Hepatocyte (in vitro differentiated cells): ENCODE data around the gene AP5B1. TPM values are rescaled to one million over a fixed set of nuclear protein-coding genes. Genes with fewer than 3 reads are reported as not detected.

Experiments
- DNase-seq: peaks from one replicate; pipeline ENCODE4 v3.0.0-alpha.2; 2016; ENCODE audit warnings: low spot score
- H2AFZ ChIP-seq: fragments of 200-600 bp; sonication (generic); 2 replicates; pipeline ENCODE4 v1.6.0; 2016; ENCODE audit warnings: antibody characterized with exemption, mild to moderate bottlenecking
- H3K27ac ChIP-seq: fragments of 200-600 bp; sonication (generic); 2 replicates; pipeline ENCODE4 v1.5.1; 2016; ENCODE audit warnings: mild to moderate bottlenecking
- H3K27me3 ChIP-seq: fragments of 200-600 bp; sonication (generic); 2 replicates; pipeline ENCODE4 v1.6.1; 2016
- H3K36me3 ChIP-seq: fragments of 200-600 bp; sonication (generic); replicated peaks from 2 replicates; pipeline ENCODE4 v1.5.1; 2016; ENCODE audit warnings: low read depth; ENCODE audit not compliant: insufficient read depth
- H3K4me1 ChIP-seq: fragments of 200-600 bp; sonication (generic); 2 replicates; pipeline ENCODE4 v1.5.1; 2016; ENCODE audit warnings: mild to moderate bottlenecking, moderate library complexity; ENCODE audit not compliant: insufficient read depth
- H3K4me2 ChIP-seq: fragments of 200-600 bp; sonication (generic); 2 replicates; pipeline ENCODE4 v1.6.0; 2016
- H3K4me3 ChIP-seq: fragments of 200-600 bp; sonication (generic); 2 replicates; pipeline ENCODE4 v1.5.1; 2016; ENCODE audit warnings: mild to moderate bottlenecking
- H3K79me2 ChIP-seq: fragments of 200-600 bp; sonication (generic); 2 replicates; pipeline ENCODE4 v1.6.0; 2017; ENCODE audit warnings: mild to moderate bottlenecking
- H3K9me2 ChIP-seq: fragments of 200-600 bp; sonication (generic); replicated peaks from 2 replicates; pipeline ENCODE4 v1.6.0; 2017; ENCODE audit warnings: mild to moderate bottlenecking; ENCODE audit not compliant: insufficient read depth
- H3K9me3 ChIP-seq: fragments of 200-600 bp; sonication (generic); 2 replicates; pipeline ENCODE4 v1.5.1; 2016; ENCODE audit warnings: low read depth, mild to moderate bottlenecking
- H4K20me1 ChIP-seq: fragments of 200-600 bp; sonication (generic); 2 replicates; pipeline ENCODE4 v1.6.0; 2016; ENCODE audit warnings: mild to moderate bottlenecking; ENCODE audit not compliant: insufficient read depth, poor library complexity, severe bottlenecking
- CTCF ChIP-seq: fragments of 200-600 bp; sonication (generic); IDR thresholded peaks from 2 replicates; pipeline ENCODE4 v1.5.1; 2016; ENCODE audit warnings: antibody characterized with exemption, mild to moderate bottlenecking; ENCODE audit not compliant: poor library complexity
- EZH2 ChIP-seq: fragments of 200-600 bp; sonication (generic); IDR thresholded peaks from 2 replicates; pipeline ENCODE4 v1.6.1; 2016; ENCODE audit warnings: antibody characterized with exemption, mild to moderate bottlenecking, borderline replicate concordance
- EZH2phosphoT487 ChIP-seq: fragments of 200-600 bp; sonication (generic); IDR thresholded peaks from one replicate; pipeline ENCODE4 v1.6.1; 2018; ENCODE audit warnings: antibody characterized with exemption, mild to moderate bottlenecking, low read depth, moderate library complexity; ENCODE audit not compliant: unreplicated experiment, severe bottlenecking
- WGBS: methylation state at CpG from one replicate; pipeline ENCODE4 v1.1.6; 2016; ENCODE audit warnings: low lambda C conversion rate; ENCODE audit errors: missing lambda C conversion rate; 5-methylcytosine and 5-hydroxymethylcytosine counted together
- polyA plus RNA-seq: library from polyadenylated mRNA; unstranded; fragments of >200 nt; fragmentation: Nextera tagmentation; extraction: Ambion mirVana; gene quantifications from 2 replicates; pipeline ENCODE4 v1.2.1, GENCODE V29; 2016
- total RNA-seq: library from RNA; depleted of rRNA; stranded (reverse); fragments of >200 nt; gene quantifications from 2 replicates; pipeline ENCODE4 v1.2.3, GENCODE V29; 2014

Gene AP5B1
- total and polyA plus RNA-seq, 2 experiments from 2014 or later = 20.9 to 27.1 TPM

DNA sequence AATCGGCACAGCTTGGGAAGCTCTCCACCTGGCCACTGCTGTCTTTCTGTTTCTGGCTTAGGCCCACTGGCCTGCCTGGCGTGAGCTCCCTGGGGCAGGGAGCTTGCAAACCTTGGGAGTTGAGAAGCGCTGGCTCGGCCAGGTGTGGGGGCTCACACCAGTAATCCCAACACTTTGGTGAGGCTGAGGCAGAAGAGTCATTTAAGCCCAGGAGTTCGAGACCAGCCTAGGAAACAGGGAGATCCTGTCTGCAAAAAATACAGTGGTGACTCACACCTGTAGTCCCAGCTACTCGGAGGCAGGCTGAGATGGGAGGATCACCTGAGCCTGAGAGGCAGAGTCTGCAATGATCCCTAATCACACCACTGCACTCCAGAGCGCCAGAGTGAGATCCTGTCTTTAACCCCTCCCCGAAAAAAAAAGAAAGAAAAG lies 4.0 kb downstream of the AP5B1 start:
- H3K9me3 ChIP-seq = no peaks in the 10 kb centered on the region
- H4K20me1 ChIP-seq = peaks cover 12% of the 10 kb centered on the region
- H3K79me2 ChIP-seq = peaks cover 42% of the 10 kb centered on the region
- H3K27ac ChIP-seq = peak overlapping the region; percentile 68
- TF ChIP-seq EZH2phosphoT487 (no peak), CTCF (no peak), EZH2 (no peak)
- H3K27me3 ChIP-seq = no peaks in the 10 kb centered on the region
- H3K36me3 ChIP-seq = no peaks in the 10 kb centered on the region
- WGBS = 86% methylated on average over 8 of the region's 8 CpGs
- no peaks in the 10 kb centered on the region for H3K9me2 ChIP-seq
- H2AFZ ChIP-seq = no peak overlapping the region
- H3K4me2 ChIP-seq = no peak overlapping the region
- DNase-seq = peak; percentile 29
- H3K4me3 ChIP-seq = no peak overlapping the region
- H3K4me1 ChIP-seq = peaks cover 17% of the 10 kb centered on the region

DNA sequence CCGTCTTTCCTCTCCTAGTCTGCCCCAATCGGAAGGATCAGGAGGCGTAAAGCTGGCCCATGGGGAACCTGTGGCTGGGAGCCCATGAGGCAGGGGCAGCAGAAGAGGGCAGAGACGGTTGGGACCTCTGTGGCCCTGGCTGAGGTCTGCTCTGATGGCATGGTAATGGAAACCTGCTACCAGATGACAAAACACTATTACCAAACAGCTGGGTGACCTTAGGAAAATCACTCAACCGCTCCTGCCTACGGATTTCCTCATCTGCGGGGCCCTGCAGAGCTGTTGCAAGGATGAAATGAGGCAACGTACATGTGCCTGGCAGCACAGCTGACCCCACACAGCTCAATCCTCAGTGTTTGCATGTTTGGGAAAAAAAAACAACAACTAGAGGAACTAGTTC lies 4.6 kb downstream of the AP5B1 start:
- H3K9me2 ChIP-seq = no peaks in the 10 kb centered on the region
- H3K4me3 ChIP-seq = no peak overlapping the region
- TF ChIP-seq EZH2 = no peak
- TF ChIP-seq EZH2phosphoT487 = no peak
- TF ChIP-seq CTCF = no peak
- DNase-seq = peak; percentile 50
- H3K4me2 ChIP-seq = no peak overlapping the region
- H3K27ac ChIP-seq = peak overlapping the region; percentile 68
- WGBS = 85% methylated on average over 8 of the region's 8 CpGs
- no peak overlapping the region for H2AFZ ChIP-seq
- H3K9me3 ChIP-seq = no peaks in the 10 kb centered on the region
- peaks cover 13% of the 10 kb centered on the region for H3K4me1 ChIP-seq
- H4K20me1 ChIP-seq = peaks cover 12% of the 10 kb centered on the region
- H3K27me3 ChIP-seq = no peaks in the 10 kb centered on the region
- peaks cover 42% of the 10 kb centered on the region for H3K79me2 ChIP-seq
- H3K36me3 ChIP-seq = no peaks in the 10 kb centered on the region

GRCh38 chr11:65774525-65775306 lies 6.1 kb downstream of the AP5B1 start:
- peaks cover 12% of the 10 kb centered on the region for H3K4me1 ChIP-seq

More at GRCh38 chr11:65774525-65775306, 6.1 kb downstream of the AP5B1 start:
- no peak overlapping the region for H2AFZ ChIP-seq
- no peaks in the 10 kb centered on the region for H3K9me2 ChIP-seq
- TF ChIP-seq EZH2 (no peak), CTCF (no peak), EZH2phosphoT487 (no peak)
- peaks cover 35% of the 10 kb centered on the region for H3K79me2 ChIP-seq
- 96% methylated on average over 9 of the region's 9 CpGs for WGBS
- no peaks in the 10 kb centered on the region for H3K27me3 ChIP-seq
- H3K9me3 ChIP-seq = no peaks in the 10 kb centered on the region
- no peak overlapping the region for H3K27ac ChIP-seq
- no peak for DNase-seq
- H4K20me1 ChIP-seq = peaks cover 11% of the 10 kb centered on the region
- H3K36me3 ChIP-seq = no peaks in the 10 kb centered on the region
- H3K4me3 ChIP-seq = no peak overlapping the region
- no peak overlapping the region for H3K4me2 ChIP-seq
